Caki2 (cell line): Measurements from ENCODE around the gene SLC6A3. TPM values are rescaled to one million over a fixed set of nuclear protein-coding genes. Genes with fewer than 3 reads are reported as not detected.
"Not testable (repeated sequence)": the region's sequence is repeated elsewhere in the genome, so short reads cannot be mapped to it uniquely, and the experiment has no call there.

Experiments
- DNase-seq: peaks from one replicate; pipeline ENCODE4 v3.0.0-alpha.2; 2015; ENCODE audit warnings: low read depth
- in situ Hi-C: cut with HindIII; loops from 2 replicates; pipeline ENCODE4 v1.10.0; 2016; ENCODE audit warnings: low sequenced_read_pairs, low pct_unique_long_range_greater_than_20kb, mixed read lengths
- total RNA-seq: library from RNA; depleted of rRNA; stranded (reverse); fragments of >200 nt; shearing (Covaris generic); gene quantifications from 2 replicates; pipeline ENCODE4 v1.2.3, GENCODE V29; 2014; ENCODE audit warnings: low replicate concordance

SLC6A3 gene
- total RNA-seq, 1 experiment from 2014 or later = not detected

DNA sequence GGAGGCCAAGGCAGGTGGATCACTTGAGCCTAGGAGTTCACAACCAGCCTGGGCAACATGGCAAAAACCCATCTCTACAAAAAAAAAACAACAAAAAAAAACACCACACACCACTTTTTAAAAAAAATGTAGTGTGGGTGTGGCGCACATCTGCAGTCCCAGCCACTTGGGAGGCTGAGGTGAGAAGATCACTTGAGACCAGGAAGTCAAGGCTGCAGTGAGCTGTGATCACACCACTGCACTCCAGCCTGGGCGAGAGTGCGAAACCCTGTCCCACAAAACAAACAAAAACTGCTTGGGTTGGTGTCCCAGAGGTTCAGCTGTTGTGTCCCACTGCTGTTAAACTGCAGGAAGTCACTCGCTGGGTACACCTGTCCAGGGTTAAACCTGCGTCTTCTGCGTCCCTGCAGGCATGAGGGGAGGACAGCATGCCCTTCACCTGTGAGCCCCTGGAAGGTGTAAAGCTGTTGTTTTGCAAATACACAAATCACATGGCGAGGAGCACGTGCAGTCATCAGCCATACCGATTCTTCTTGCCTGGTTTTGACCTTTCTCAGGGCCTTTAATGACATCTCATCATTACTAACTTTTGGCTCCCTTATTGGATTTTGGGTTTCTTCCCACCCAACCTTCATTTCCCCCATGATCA, 71.1 kb downstream of the SLC6A3 start:
- DNase-seq = no peak
- in situ Hi-C loops = no loop called here

DNA sequence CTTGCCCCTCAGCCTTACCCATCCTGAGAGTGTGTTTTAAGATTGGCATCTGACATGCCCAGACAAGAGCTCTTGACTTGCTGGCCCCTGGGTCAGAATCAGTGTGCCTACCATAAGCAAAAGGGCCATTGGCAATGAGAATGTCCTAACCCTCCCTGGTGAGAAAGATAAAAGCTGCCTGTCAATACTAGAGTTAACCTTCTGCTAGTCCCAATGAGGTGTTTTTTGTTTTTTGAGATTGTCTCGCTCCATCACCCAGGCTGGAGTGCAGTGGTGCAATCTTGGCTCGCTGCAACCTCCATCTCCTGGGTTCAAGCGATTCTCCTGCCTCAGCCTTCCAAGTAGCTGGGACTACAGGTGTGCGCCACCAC, 73.3 kb downstream of the SLC6A3 start:
- DNase-seq, in situ Hi-C loops: not testable (repeated sequence)

DNA sequence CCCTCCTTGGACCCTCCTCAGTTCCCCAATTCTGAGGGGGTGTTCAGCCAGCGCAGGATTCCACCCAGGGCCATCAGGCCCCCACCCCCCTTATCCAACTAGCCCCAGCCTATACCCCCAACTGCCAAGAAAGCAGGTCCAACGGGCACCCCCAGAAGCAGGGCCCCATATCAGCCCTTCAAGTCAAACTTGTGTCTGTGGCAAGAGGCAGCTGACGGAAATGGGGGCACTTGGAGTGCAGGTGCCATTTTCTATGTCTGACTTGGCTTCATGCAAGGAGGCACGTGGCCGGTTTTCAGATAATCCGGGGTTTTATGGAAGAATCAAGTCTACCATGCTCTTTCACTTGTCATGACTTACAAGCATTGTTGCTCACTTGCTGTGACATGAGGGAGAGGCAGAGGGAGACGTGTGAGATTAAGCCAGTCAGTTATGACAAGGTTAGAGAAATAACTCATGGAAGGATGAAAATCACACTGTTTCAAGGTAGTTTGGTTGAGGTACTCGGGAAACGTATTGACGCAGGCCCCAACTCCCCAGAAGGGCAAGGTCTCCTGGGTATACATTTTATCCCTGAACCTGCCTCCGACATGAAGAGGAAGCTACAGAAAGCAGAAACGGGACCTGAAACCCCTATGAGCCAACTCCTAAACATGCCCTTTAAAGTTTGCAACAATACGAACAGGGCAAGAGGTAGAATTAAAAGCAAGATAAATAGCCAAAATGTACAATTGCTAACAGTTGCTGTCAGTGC, 73.8 kb downstream of the SLC6A3 start:
- in situ Hi-C loops = no loop called here
- no peak for DNase-seq

- in situ Hi-C loops = no loop called here
- no peak for DNase-seq
Measured at GRCh38 chr5:1370006-1370405, 75.2 kb downstream of the SLC6A3 start.

DNA sequence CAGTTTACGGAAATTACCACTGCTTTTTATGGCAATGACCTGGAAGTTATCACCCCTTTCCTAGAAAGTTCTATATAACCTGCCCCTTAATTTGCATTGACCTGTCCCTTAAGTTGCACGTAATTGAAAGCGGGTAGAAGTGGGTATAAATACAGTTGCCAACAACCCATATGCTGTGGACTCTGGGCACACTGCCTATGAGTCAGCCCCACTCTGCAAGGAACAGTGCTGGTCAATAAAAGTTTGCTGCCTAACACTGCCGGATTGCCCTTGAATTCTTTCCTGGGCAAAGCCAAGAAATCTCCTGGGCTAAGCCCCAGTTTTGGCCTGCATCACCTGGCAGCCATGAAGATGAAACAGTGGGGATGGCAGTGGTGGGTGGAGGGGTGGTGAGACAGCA, 76.5 kb downstream of the SLC6A3 start:
- no peak for DNase-seq
- in situ Hi-C loops = no loop called here

DNA sequence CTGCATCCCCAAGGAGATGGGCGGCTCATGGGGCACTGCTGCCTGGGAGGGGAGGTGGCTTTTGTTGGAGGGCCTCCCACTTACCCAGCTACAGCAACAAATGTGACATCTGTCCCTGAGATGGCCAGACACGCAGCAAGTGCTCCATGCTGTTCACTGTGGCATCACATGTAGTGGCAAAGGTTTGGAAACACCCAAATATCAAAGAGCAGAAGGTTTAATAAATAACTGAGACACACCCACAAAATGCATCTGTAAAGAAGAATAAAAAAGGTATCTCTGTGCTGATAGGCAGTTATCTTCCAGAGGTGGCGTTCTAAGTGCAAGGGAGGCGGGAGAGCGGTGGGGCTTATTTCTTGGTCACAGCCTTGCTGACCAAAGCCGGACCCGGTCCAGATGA, 77.0 kb downstream of the SLC6A3 start:
- in situ Hi-C loops = no loop called here
- no peak for DNase-seq

DNA sequence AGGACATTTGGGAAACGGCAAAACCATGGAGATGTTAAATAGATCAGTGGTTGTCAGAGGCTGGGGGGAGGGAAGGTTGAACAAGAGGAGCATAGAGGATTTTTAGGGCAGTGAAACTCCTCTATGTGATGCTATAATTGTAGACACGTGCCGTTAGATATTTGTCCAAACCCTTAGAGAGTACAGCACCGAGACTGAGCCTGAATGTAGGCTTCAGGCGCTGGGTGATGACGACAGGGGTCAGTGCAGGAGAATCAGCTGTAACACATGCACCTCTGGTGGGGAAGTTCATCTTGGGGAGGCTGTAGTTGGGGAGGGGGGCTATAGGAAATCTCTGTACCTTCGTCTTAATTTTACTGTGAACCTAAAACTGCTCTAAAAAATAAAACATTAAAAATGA, 78.1 kb downstream of the SLC6A3 start:
- DNase-seq = no peak
- in situ Hi-C loops = no loop called here

DNA sequence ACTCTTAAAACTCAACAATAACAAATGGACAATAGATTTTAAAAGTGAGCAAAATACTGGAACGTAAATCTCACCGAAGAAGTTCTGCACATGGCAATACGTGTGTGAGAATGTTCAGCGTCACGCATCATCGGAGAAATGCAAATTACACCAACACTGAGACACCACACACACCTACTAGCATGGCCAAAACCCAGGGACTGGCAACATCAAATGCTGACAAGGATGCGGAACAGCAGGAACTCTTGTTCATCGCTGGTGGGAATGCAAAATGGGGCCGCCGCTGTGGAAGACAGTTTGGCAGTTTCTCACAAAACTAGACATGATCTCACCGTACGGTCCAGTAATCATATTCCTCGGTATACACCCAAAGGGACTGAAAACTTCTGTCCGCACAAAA, 78.7 kb downstream of the SLC6A3 start:
- no peak for DNase-seq
- in situ Hi-C loops = no loop called here

GRCh38 chr5:1364211-1364610, 81.0 kb downstream of the SLC6A3 start:
- no peak for DNase-seq
- in situ Hi-C loops = no loop called here

GRCh38 chr5:1363581-1363980, 81.7 kb downstream of the SLC6A3 start:
- in situ Hi-C loops = no loop called here
- DNase-seq = no peak

- in situ Hi-C loops = no loop called here
Measured at GRCh38 chr5:1363160-1363559, 82.1 kb downstream of the SLC6A3 start.

DNA sequence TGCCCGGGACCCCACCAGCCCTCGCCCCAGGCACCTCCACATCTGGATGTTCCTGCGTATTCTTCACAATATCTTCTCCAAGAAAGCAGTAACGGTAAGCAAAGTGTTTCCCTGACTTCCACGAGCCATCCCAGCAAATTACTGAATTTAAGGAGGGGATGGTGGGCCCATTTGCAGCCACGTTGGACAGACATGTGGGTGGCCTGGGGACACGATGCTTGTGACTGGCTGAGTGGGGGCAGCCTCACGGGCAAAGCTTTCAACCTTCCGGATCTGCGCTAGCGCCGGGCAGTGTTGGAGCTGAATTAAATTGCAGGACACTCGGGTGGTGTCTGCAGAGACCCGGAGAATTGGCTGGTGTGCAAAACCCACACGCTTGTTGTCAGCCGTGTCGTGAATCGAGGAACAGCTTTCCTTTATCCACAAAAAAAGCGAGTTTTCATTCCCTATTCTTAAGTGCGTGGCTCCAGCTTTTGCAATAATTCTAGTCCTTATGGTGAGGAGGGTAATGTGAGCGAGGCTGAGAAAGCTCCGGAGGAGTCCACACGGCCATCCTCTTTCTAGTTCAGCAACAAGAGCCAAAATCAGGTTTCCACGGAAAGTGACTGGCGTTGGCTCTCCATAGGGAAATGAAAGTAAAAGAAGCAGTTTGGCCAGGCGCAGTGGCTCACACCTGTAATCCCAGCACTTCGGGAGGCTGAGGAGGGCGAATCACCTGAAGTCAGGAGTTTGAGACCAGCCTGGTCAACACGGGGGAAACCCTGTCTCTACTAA, 82.8 kb downstream of the SLC6A3 start:
- in situ Hi-C loops = no loop called here
- no peak for DNase-seq

More at GRCh38 chr5:1363160-1363559, 82.1 kb downstream of the SLC6A3 start:
- DNase-seq = no peak

GRCh38 chr5:1360861-1361260, 84.4 kb downstream of the SLC6A3 start:
- in situ Hi-C loops = no loop called here
- DNase-seq = no peak

DNA sequence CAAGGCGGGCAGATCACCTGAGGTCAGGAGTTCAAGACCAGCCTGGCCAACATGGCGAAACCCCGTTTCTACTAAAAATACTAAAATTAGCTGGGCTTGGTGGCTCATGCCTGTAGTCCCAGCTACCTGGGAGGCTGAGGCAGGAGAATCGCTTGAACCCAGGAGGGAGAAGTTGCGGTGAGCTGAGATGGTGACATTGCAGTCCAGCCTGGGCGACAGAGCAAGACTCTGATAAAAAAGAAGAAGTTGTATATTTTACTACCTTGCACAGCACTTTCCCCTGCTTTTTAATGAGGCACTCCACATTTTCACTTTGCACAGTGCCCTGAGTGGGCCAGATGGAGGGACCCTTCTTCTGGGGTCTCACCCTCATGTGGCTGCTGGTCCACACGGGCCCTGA, 84.9 kb downstream of the SLC6A3 start:
- DNase-seq, in situ Hi-C loops: not testable (repeated sequence)

DNA sequence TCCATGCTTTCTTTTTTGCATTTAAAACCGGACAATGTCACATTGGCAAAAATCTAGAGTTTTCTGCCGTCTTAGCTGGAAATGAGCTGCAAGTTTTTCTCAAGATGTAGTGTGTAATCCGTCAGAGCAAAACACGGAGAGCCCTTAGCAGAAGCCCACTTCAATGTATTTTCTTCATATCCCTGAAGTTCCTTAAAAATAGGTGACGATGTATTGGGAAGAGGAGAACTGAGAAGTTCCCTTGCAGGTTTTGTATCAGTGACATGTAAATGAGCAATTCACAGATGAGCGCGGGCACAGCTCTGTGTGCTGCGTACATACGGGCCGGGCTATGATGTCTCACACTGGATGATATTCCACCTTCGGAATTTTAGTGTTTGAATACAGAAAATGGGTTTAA, 85.5 kb downstream of the SLC6A3 start:
- in situ Hi-C loops = no loop called here
- no peak for DNase-seq

GRCh38 chr5:1359031-1359645, 86.1 kb downstream of the SLC6A3 start:
- in situ Hi-C loops = no loop called here
- no peak for DNase-seq

DNA sequence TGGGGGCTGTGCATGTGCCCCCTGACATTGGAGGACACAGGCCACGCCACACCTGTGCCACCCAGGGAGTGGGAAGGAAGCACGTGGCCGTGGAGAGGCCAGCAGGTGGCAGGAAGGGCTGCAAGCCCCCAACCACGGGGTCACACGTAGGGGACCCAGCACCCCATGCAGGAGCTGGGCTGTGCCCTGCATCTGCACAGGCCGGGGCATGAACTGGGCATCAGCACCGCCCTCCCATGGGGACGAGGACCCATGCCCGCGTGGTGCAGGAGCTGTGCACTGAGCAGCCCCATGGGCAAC, 86.6 kb downstream of the SLC6A3 start:
- in situ Hi-C loops = no loop called here
- no peak for DNase-seq

GRCh38 chr5:1357946-1358725, 87.1 kb downstream of the SLC6A3 start:
- no peak for DNase-seq
- in situ Hi-C loops = no loop called here
